Gastrocnemius medialis (tissue), 4 donors: ENCODE measurements around the gene OR8U1.

ENCODE experiments used
- POLR2A ChIP-seq, 2 donors: fragments of 450-650 bp; IDR thresholded peaks; one replicate each; pipeline ENCODE4 v1.6.1; 2017; ENCODE audit warnings: antibody characterized with exemption in 2 of 2, mild to moderate bottlenecking in 2 of 2, moderate library complexity in 2 of 2
- TF ChIP-seq, protein P1 (sequence below), 5 experiments: fragments of 450-650 bp in 3 of 5; fragments of 200-600 bp in 2 of 5; sonication (generic) in 2 of 5; IDR thresholded peaks in 4 of 5; conservative IDR thresholded peaks in 1 of 5; 1 replicate in 4 of 5; 2 replicates in 1 of 5; pipeline ENCODE4 v1.5.1; 2016 to 2019; ENCODE audit warnings: antibody characterized with exemption in 5 of 5, mild to moderate bottlenecking in 3 of 5, moderate library complexity in 3 of 5

DNA sequence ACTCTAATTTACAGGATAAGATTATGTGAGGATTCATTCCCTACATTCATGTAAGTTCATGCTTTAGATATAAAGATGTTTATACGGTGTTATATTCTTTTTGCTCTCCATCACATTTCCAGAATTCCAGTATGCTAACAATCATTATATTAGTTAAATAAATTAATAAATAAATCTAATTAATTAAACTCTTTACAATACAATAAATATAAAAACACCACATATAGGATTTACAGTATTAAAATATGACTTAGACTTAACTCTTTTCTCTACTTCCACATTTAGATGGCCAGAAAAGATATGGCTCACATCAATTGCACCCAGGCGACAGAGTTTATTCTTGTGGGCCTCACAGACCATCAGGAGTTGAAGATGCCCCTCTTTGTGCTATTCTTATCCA, at the start of gene OR8U1:
- TF ChIP-seq, protein P1, sequence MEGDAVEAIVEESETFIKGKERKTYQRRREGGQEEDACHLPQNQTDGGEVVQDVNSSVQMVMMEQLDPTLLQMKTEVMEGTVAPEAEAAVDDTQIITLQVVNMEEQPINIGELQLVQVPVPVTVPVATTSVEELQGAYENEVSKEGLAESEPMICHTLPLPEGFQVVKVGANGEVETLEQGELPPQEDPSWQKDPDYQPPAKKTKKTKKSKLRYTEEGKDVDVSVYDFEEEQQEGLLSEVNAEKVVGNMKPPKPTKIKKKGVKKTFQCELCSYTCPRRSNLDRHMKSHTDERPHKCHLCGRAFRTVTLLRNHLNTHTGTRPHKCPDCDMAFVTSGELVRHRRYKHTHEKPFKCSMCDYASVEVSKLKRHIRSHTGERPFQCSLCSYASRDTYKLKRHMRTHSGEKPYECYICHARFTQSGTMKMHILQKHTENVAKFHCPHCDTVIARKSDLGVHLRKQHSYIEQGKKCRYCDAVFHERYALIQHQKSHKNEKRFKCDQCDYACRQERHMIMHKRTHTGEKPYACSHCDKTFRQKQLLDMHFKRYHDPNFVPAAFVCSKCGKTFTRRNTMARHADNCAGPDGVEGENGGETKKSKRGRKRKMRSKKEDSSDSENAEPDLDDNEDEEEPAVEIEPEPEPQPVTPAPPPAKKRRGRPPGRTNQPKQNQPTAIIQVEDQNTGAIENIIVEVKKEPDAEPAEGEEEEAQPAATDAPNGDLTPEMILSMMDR (IDR thresholded peaks at IDR 0.05 in 4 of 5, conservative IDR thresholded peaks at IDR 0.05 in 1 of 5): no peak
- no peak for TF ChIP-seq POLR2A (IDR thresholded peaks at IDR 0.05)
